UCSD-AML1 (cell line): ENCODE results near the gene ZFP3.
"Not testable (repeated sequence)": the region's sequence is repeated elsewhere in the genome, so short reads cannot be mapped to it uniquely, and the experiment has no call there.

Experiments
- DNase-seq: peaks from one replicate; lab custom pipeline; 2025; ENCODE audit not compliant: unreplicated experiment; lab: John Stamatoyannopoulos, UW

The ZFP3 gene

DNA sequence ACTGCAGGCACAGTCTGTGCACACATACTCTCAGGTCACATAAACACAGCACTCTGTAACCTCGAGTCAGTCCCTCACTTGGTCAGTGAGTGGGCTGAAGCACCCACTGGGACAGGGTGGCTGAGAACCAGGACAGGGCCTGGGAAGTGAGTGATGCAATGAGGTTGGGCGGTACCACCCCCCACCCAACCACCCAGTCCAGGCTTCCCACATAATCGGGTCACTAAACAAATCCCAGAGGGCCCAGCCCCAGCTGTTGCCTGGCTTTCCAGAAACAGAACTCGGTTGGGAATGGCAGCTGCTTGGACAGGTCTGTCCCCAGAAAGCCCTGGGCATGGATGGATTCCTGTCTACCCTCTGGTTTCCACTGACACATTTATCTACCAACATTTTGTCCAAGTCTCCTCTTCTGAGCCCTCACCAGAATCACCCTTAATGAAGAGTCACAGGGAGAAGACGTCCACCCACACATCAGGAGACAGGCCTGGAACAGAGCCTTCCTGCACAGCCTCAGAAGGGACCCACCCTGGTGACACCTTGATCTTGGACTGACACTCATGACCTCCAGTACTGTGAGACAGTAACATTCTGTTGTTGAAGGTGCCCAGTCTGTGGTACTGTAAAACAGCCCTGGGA, 46.0 kb downstream of the ZFP3 start:
- not testable (repeated sequence) for DNase-seq

DNA sequence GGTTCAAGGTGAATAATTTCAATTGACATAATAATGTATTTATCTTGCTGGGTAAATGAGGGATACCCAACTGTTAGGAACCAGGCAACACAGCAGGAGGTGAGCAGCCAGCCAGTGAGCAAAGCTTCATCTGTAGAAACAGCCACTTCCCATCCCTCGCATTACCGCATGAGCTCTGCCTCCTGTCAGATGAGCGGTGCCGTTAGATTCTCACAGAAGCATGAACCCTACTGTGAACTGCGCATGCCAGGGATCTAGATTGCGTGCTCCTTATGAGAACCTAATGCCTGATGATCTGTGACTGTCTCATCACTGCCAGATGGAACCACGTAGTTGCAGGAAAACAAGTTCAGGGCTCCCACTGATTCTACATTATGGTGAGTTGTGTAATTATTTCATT, 46.6 kb downstream of the ZFP3 start:
- DNase-seq: not testable (repeated sequence)

DNA sequence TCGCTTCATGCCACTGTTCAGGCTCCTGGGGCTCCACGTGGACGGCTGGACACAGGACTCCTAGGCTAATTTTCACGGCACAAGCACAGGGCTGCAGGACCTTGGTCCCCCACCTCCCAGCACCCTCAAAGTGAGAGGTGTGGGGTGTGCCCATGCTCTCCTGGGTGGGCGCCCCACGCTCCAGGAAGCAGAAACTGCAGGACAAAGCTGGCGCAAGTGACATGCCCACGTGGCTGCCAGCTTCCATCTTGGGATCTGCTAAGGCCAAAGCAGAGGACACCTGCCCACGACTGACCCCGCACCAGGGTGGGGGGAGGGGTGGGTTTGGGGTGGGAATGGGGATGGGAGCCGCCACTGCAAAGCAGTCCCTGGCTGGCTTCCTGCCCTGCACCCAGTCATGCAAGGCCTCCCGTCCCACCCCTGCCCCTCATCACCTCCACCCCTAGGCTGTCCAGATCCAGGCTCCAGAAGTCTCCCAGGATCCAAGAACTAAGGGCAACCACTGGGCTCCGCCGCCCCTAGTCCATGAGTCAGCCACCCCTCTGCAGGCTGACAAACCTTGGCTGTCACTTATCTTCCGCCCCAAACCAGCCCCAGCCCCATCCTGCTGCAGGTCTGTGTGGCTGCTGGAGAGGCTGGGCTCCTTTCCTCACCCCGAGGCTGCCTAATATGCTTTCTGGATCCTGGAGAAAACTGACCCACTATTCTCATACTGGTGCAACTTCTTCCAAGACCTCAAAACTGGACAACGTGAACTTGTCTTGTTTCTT, 48.6 kb downstream of the ZFP3 start:
- DNase-seq: no peak

DNA sequence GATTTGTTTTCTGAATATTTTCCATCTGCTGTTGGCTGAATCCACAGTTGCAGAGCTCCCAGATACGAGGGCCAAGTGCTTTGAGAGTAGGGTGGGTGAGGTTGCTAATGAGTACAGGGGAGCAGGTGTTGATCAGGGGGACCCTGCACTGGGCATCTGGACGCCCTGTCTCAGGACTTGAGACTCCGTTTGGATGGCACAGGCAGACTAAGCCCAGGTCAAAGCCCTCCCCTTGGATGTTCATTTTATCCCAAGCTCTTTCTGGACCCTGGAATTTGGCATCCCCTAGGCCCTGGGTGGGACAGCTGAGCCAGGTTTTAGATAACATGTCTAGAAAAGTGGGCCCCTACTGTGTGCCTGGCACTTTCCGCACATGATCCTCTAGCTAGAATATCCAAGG, 49.6 kb downstream of the ZFP3 start:
- no peak for DNase-seq

DNA sequence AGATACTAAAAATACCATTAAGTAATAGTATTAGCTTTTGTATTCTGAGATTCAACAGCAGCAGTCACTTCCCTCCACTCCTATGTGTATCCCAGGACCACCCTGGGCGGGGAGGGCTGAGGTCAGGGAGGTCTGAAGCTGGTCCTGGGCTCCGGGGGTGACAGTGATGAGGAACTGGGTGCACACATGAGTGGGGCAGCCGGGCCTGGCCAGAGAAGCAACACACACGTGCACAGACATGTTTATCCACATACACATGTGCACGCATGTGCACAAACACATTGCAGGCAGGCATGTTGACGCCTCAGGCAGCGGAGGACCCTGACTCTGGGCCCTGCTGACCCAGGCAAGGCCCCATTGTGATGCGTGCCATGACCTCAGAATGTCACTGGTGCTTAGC, 50.1 kb downstream of the ZFP3 start:
- DNase-seq: not testable (repeated sequence)

GRCh38 chr17:5128905-5129535, 50.8 kb downstream of the ZFP3 start:
- no peak for DNase-seq

GRCh38 chr17:5129770-5130169, 51.5 kb downstream of the ZFP3 start:
- DNase-seq: not testable (repeated sequence)

DNA sequence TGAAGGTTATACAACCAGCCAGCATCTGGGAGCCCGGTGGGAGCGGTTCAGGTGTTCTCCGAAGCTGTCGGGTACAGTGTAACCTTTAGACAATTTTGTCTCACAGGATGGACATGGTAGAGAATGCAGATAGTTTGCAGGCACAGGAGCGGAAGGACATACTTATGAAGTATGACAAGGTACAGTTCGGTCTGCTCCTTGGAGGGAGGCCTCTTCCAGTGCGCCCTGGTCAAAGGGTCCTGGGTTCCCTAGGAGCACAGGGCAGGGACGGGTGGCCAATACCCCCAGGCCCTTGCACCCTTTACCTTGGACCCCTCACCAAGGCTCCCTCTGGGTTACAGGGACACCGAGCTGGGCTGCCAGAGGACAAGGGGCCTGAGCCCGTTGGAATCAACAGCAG, 52.0 kb downstream of the ZFP3 start:
- not testable (repeated sequence) for DNase-seq

- DNase-seq: not testable (repeated sequence)
These were observed 52.4 kb downstream of the ZFP3 start for GRCh38 chr17:5130687-5131086.

DNA sequence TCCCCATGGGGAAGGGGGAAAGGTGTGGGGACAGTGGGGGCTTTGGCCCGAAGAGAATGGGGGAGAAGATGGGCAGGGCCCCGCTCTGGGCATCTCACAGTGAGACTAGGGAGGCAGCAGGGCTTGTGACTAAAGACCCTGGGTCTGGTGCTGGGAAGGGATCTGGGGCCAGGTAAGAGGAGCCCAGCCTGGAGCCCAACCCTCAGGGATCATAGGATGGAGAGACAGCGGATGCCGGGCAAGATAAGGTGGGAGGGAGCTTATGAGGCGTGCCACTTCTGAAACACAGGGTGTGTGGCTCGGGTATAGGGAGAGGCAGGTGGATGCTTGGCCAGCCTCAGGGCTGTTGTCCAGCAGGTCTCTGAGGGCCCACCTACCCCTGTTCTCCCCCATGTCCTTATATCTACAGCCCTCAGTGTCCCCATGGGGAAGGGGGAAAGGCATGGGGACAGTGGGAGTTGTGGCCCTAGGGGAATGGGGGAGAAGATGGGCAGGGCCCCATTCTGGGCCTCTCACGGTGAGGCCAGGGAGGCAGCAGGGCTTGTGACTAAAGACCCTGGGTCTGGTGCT, 53.0 kb downstream of the ZFP3 start:
- no peak for DNase-seq

GRCh38 chr17:5131799-5132502, 53.7 kb downstream of the ZFP3 start:
- DNase-seq: not testable (repeated sequence)

DNA sequence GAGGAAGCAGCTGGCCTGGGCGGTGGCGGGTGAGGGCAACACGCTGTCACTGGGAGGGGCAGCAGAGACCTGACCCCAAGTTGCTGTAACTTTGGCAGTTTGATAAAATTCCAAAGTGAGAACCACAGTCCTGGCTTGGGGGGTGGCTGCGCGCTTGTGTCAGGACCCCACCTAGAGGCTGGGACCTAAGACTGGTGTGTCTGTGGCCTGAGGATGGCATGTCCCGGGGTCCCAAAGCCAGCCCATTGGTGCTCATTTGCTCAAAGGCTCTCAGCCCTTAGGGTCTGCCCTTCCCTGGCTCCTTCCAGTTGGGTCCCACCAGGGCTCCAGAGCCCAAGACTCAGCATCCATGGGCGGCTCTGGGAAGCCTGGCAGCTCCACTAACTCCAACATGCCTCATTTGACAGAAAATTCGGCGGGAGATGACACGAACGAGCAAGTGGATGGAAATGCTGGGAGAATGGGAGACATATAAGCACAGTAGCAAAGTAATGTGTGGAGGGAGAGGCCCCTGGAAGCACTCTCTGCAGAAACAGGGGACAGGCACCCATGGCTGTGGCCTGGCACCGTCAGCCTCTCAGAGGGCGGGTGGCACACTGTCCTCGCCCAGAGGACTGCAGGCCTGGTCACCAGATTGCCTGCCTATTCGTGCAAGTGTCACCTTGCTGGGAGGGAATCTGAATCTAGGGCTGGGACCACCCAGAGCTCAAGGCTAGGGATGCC, 54.4 kb downstream of the ZFP3 start:
- not testable (repeated sequence) for DNase-seq

DNA sequence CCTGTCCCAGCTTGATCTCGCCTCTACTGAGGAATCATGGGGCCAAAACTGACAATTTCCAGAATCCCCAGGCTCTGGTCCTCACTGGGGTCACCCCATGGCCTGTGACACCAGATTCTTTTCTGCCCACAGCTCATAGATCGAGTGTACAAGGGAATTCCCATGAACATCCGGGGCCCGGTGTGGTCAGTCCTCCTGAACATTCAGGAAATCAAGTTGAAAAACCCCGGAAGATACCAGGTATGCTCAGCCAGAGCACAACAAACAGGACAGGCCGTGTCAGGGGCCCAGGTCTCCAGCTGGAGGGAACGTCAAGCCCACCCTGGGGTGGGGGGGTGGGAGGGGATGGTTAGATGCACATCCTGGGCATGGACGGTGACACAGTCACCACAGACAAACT, 55.0 kb downstream of the ZFP3 start:
- no peak for DNase-seq

GRCh38 chr17:5133961-5134360, 55.7 kb downstream of the ZFP3 start:
- DNase-seq: not testable (repeated sequence)

DNA sequence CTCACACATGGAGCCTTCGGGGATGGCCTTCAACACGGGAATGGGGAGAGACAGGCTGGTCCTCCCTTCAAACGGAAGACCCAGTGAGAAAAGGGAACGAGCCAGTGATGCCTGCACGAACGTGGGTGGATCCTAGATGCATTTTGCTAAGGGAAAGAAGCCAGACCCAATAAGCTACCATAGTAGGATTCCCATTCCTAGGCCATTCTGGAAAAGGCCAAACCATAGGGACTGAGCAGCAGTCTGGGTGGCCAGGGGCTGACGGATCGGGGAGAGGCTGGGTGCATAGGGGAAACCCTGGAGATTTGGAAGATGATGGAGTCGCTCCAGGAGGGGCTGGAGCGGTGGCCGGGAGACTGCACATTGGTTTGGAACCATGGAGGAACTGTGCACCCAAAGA, 56.3 kb downstream of the ZFP3 start:
- DNase-seq: not testable (repeated sequence)

GRCh38 chr17:5135131-5135712, 57.0 kb downstream of the ZFP3 start:
- not testable (repeated sequence) for DNase-seq

GRCh38 chr17:5135726-5136579, 57.7 kb downstream of the ZFP3 start:
- no peak for DNase-seq

- not testable (repeated sequence) for DNase-seq
These were observed 58.5 kb downstream of the ZFP3 start for GRCh38 chr17:5136580-5137412.
